ENCODE results near the gene CTNNA1. TPM values are rescaled to one million over a fixed set of nuclear protein-coding genes. Genes with fewer than 3 reads are reported as not detected.
A peak's percentile ranks its signal among the peaks of the same experiment; 100 is the strongest.

The CTNNA1 gene
- total RNA-seq, 1 donor from 2014 or later = 331 TPM

GRCh38 chr5:138938526-138938925 is 185.3 kb downstream of the CTNNA1 start:
- DNase-seq (ENCODE audit: low read depth) = no peak
- H3K4me3 ChIP-seq (ENCODE audit: low read depth, low read length) = no peak overlapping the region
- TF ChIP-seq CTCF (conservative IDR thresholded peaks at IDR 0.05; ENCODE audit: low read depth, low read length) = no peak

GRCh38 chr5:138942066-138942465 is 188.8 kb downstream of the CTNNA1 start:
- no peak for TF ChIP-seq CTCF (conservative IDR thresholded peaks at IDR 0.05; ENCODE audit: low read depth, low read length)
- no peak for DNase-seq (ENCODE audit: low read depth)
- no peak overlapping the region for H3K4me3 ChIP-seq (ENCODE audit: low read depth, low read length)

- no peak overlapping the region for H3K4me3 ChIP-seq (ENCODE audit: low read depth, low read length)
- DNase-seq (ENCODE audit: low read depth) = no peak
- TF ChIP-seq CTCF (conservative IDR thresholded peaks at IDR 0.05; ENCODE audit: low read depth, low read length) = no peak
Observed at GRCh38 chr5:138942861-138943260, 189.6 kb downstream of the CTNNA1 start.

- no peak for DNase-seq (ENCODE audit: low read depth)
- no peak for TF ChIP-seq CTCF (conservative IDR thresholded peaks at IDR 0.05; ENCODE audit: low read depth, low read length)
Observed at GRCh38 chr5:138943599-138944173, 190.5 kb downstream of the CTNNA1 start.

GRCh38 chr5:138944527-138945322 is 191.5 kb downstream of the CTNNA1 start:
- peak; percentile 67 for DNase-seq (ENCODE audit: low read depth)
- H3K4me3 ChIP-seq (ENCODE audit: low read depth, low read length) = no peak overlapping the region
- no peak for TF ChIP-seq CTCF (conservative IDR thresholded peaks at IDR 0.05; ENCODE audit: low read depth, low read length)

More at GRCh38 chr5:138943599-138944173, 190.5 kb downstream of the CTNNA1 start:
- H3K4me3 ChIP-seq (ENCODE audit: low read depth, low read length) = no peak overlapping the region

GRCh38 chr5:138945421-138946240 is 192.4 kb downstream of the CTNNA1 start:
- peak; percentile 26 for TF ChIP-seq CTCF (conservative IDR thresholded peaks at IDR 0.05; ENCODE audit: low read depth, low read length)
- no peak overlapping the region for H3K4me3 ChIP-seq (ENCODE audit: low read depth, low read length)
- DNase-seq (ENCODE audit: low read depth) = no peak

Data from epithelial cell of proximal tubule (primary cell).